ENCODE data around the gene COPS3. TPM values are rescaled to one million over a fixed set of nuclear protein-coding genes. Genes with fewer than 3 reads are reported as not detected.

The COPS3 gene
- total RNA-seq, 1 experiment from 2014 or later: 87.6 TPM

DNA sequence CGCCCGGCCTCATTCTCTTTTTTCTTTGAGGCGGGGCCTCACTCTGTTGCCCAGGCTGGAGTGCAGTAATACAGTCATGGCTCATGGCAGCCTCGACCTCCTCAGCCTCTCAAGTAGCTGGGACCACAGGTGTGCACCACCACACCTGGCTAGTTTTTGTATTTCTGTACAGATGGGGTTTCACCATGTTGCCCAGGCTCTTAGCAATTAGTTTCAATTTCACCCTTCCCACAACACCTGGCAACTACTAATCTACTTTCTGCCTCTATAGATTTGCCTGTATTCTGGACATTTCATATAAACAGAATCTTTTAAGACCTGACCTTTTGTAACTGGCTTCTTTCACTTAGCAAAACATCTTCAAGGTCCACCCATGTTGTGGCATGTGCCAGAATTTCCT lies 14.1 kb upstream of the COPS3 start:
- Histone ChIP-seq H3K79me2 (ENCODE audit: low read depth) (no peaks in the 10 kb centered on the region), H3K9me3 (ENCODE audit: insufficient read depth, low read depth) (no peaks in the 10 kb centered on the region), H3F3A (ENCODE audit: insufficient read depth, low read depth) (no peaks in the 10 kb centered on the region), H3K4me1 (replicated peaks; ENCODE audit: insufficient read depth) (no peaks in the 10 kb centered on the region), H3K27me3 (ENCODE audit: insufficient read depth, low read depth) (no peaks in the 10 kb centered on the region), H3K4me3 (no peak overlapping the region), H3K4me2 (no peak overlapping the region), H3K36me3 (ENCODE audit: low read depth) (no peaks in the 10 kb centered on the region), H2AFZ (no peak overlapping the region), H4K20me1 (ENCODE audit: insufficient read depth) (no peaks in the 10 kb centered on the region), H3K9me2 (ENCODE audit: insufficient read depth) (no peaks in the 10 kb centered on the region), H3K27ac (no peak overlapping the region)
- ChIA-PET POLR2A (ENCODE audit: unreplicated experiment) (no interaction called here), CTCF (no interaction called here)
- TF ChIP-seq EZH2 (IDR thresholded peaks at IDR 0.05; ENCODE audit: low read depth): no peak
- TF ChIP-seq CTCF (conservative IDR thresholded peaks at IDR 0.05): no peak
- intact Hi-C loops (cut with micrococcal nuclease; ENCODE audit: unreplicated experiment): no loop called here
- no peak for DNase-seq
- no TSS peak for BruUV-seq (replicated peaks)

GRCh38 chr17:17289701-17290100 lies 8.7 kb upstream of the COPS3 start:
- Histone ChIP-seq H3K4me3 (no peak overlapping the region), H3F3A (ENCODE audit: insufficient read depth, low read depth) (no peaks in the 10 kb centered on the region), H3K9me2 (ENCODE audit: insufficient read depth) (no peaks in the 10 kb centered on the region), H3K4me2 (no peak overlapping the region), H3K79me2 (ENCODE audit: low read depth) (no peaks in the 10 kb centered on the region), H3K4me1 (replicated peaks; ENCODE audit: insufficient read depth) (no peaks in the 10 kb centered on the region), H3K27ac (no peak overlapping the region), H2AFZ (no peak overlapping the region), H3K36me3 (ENCODE audit: low read depth) (no peaks in the 10 kb centered on the region), H3K9me3 (ENCODE audit: insufficient read depth, low read depth) (no peaks in the 10 kb centered on the region), H3K27me3 (ENCODE audit: insufficient read depth, low read depth) (peaks cover 4% of the 10 kb centered on the region; the same call in 1 of the 2 replicates), H4K20me1 (ENCODE audit: insufficient read depth) (no peaks in the 10 kb centered on the region)
- TF ChIP-seq CTCF (conservative IDR thresholded peaks at IDR 0.05) (no peak), EZH2 (IDR thresholded peaks at IDR 0.05; ENCODE audit: low read depth) (no peak)
- intact Hi-C loops (cut with micrococcal nuclease; ENCODE audit: unreplicated experiment): no loop called here
- no peak for DNase-seq
- POLR2A ChIA-PET (ENCODE audit: unreplicated experiment): no interaction called here
- CTCF ChIA-PET: no interaction called here
- BruUV-seq (replicated peaks): no TSS peak

DNA sequence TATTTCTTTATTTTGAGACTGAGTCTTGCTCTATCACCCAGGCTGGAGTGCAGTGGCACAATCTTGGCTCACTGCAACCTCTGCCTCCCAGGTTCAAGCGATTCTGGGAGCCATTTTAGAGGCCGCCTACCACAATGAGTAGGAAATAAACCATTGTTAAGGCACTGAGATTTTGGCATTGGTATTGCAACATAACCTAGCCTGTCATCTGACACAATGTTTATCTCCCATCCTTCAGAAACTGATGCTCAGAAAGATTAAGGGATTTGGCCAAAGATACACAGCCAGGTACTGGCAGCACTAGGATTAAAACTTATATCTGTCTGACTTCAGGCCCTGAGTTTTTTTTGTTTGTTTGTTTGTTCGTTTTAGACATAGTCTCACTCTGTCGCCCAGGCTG lies 8.0 kb upstream of the COPS3 start:
- Histone ChIP-seq H3K4me1 (replicated peaks; ENCODE audit: insufficient read depth) (no peaks in the 10 kb centered on the region), H3F3A (ENCODE audit: insufficient read depth, low read depth) (no peaks in the 10 kb centered on the region), H2AFZ (no peak overlapping the region), H3K4me2 (no peak overlapping the region), H3K79me2 (ENCODE audit: low read depth) (no peaks in the 10 kb centered on the region), H3K27me3 (ENCODE audit: insufficient read depth, low read depth) (peaks cover 4% of the 10 kb centered on the region; the same call in 1 of the 2 replicates), H3K9me2 (ENCODE audit: insufficient read depth) (no peaks in the 10 kb centered on the region), H3K27ac (no peak overlapping the region), H3K36me3 (ENCODE audit: low read depth) (no peaks in the 10 kb centered on the region), H3K4me3 (no peak overlapping the region), H4K20me1 (ENCODE audit: insufficient read depth) (no peaks in the 10 kb centered on the region), H3K9me3 (ENCODE audit: insufficient read depth, low read depth) (no peaks in the 10 kb centered on the region)
- intact Hi-C loops (cut with micrococcal nuclease; ENCODE audit: unreplicated experiment): no loop called here
- TF ChIP-seq CTCF (conservative IDR thresholded peaks at IDR 0.05) (no peak), EZH2 (IDR thresholded peaks at IDR 0.05; ENCODE audit: low read depth) (no peak)
- BruUV-seq (replicated peaks): no TSS peak
- DNase-seq: no peak
- CTCF ChIA-PET: interaction anchor here (0.6 kb wide), 1 partner anchor 97 kb away, joined by 8 read pairs; no protein-coding TSS in a partner anchor
- POLR2A ChIA-PET (ENCODE audit: unreplicated experiment): no interaction called here
